Measurements from ENCODE around the gene LARP6.

The LARP6 gene

DNA sequence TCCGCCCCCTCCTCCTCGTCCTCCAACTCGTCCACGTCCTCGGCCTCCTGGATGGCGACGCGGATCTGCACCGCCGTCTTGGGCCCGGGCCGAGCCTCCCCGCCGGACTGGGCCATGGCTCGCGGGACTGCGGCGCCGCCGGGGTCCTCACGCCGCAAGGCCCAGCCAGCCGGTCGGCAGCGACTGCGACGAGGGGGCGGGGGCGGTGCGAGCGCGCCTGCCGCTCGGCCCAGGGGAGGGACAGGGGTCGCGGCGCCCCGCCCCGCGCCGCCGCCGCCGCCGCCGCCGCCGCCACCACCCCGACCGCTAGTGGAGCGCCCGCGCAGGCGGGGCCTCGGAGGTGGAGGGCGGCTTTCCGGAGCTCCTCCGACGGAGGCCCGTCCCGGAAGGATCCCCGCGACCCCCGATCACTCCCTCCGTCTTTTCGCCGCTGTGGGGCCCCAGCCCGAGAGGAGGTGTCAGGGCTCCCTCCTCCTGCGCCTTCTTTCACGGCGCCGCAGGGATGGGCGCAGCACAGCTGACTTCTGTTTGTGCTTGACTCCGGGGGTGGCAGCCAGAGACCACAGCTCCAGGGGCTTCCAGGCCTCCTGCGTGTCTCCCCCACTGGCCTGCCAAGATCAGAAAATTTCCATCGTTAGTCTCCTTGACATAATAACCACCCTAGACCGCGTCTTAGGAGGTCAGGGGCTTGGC, at the start of gene LARP6:
Gene LARP6 (minus strand): TSS at position 185 of the 693 bp plus-strand sequence. CDS start 69 bp downstream, at position 116.
- H3K27me3 ChIP-seq: peaks cover 97% of the 10 kb centered on the region
- H3K36me3 ChIP-seq: no peaks in the 10 kb centered on the region
- no peaks in the 10 kb centered on the region for H3K9me3 ChIP-seq
- TF ChIP-seq, protein P1, sequence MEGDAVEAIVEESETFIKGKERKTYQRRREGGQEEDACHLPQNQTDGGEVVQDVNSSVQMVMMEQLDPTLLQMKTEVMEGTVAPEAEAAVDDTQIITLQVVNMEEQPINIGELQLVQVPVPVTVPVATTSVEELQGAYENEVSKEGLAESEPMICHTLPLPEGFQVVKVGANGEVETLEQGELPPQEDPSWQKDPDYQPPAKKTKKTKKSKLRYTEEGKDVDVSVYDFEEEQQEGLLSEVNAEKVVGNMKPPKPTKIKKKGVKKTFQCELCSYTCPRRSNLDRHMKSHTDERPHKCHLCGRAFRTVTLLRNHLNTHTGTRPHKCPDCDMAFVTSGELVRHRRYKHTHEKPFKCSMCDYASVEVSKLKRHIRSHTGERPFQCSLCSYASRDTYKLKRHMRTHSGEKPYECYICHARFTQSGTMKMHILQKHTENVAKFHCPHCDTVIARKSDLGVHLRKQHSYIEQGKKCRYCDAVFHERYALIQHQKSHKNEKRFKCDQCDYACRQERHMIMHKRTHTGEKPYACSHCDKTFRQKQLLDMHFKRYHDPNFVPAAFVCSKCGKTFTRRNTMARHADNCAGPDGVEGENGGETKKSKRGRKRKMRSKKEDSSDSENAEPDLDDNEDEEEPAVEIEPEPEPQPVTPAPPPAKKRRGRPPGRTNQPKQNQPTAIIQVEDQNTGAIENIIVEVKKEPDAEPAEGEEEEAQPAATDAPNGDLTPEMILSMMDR (IDR thresholded peaks at IDR 0.05): no peak
- H3K4me3 ChIP-seq (ENCODE audit: low read depth in 1 of 2, low read length in 1 of 2): no peak within 1 kb of the TSS
- H3K4me1 ChIP-seq (ENCODE audit: control insufficient read depth in 1 of 2, insufficient read depth in 1 of 2, low read depth in 1 of 2, low read length in 1 of 2): peaks cover 0 to 5% of the 10 kb centered on the region in 2 experiments
- no peak within 1 kb of the TSS for H3K27ac ChIP-seq

DNA sequence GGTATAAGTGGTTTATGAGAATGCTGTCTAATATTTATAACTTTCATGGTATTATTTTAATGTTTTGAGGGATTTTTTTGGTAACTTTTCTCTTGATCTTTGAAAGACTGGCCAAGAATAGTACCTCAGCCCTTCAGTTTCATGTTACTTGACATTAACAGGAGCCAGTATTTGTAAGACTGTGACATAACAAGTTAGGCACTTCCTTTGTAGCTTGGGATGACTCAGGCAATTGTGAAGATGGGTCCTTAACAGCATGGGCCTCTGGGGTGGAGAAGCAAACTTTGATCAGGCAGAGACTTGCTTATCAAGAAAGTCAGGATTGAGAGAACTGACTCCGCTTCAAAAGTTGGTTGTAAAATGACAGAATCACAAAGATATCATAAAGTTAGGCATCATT, 48.1 kb upstream of the LARP6 start:
- Histone ChIP-seq H3K9me3 (peaks cover 4% of the 10 kb centered on the region), H3K27me3 (no peaks in the 10 kb centered on the region), H3K4me3 (ENCODE audit: low read depth in 1 of 2, low read length in 1 of 2) (no peak overlapping the region), H3K4me1 (ENCODE audit: control insufficient read depth in 1 of 2, insufficient read depth in 1 of 2, low read depth in 1 of 2, low read length in 1 of 2) (no peaks in the 10 kb centered on the region), H3K27ac (no peak overlapping the region), H3K36me3 (no peaks in the 10 kb centered on the region)
- TF ChIP-seq, protein P1 (IDR thresholded peaks at IDR 0.05): no peak

DNA sequence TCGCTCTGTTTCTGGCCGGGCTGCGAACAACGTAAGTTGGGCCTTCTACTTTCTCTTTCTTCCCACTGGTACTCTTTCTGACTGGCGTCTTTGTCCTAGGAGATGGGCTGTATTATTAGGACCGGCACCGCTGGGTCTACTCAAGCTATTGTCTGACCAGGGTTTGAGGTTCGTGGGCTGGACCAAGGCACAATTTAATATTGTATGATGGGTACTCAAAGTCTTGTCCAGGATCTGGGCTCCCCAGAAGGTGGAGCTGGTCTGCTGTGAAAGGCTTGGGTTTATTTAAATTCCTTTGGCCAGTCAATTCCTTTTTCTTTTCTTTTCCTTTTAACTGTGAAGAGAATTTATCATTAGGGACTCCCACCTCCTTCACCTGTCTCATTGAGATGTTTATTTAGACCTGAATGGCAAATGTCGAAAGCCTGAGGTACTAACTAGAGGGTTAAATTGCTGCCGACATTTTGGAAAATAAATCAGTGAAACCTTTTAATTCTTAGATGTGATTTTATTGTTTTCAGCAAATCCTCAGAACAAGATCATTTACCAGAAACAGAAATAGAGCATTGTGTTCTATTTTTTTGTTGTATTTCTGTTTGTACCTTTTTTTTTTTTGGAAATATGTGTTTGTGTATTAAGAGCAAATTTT, 39.1 kb upstream of the LARP6 start:
- H3K4me1 ChIP-seq (ENCODE audit: control insufficient read depth in 1 of 2, insufficient read depth in 1 of 2, low read depth in 1 of 2, low read length in 1 of 2): peaks cover 14 to 15% of the 10 kb centered on the region in 2 experiments
- peaks cover 71% of the 10 kb centered on the region for H3K27me3 ChIP-seq
- H3K9me3 ChIP-seq: no peaks in the 10 kb centered on the region
- peak overlapping the region; percentile 35 to 51 for H3K4me3 ChIP-seq (ENCODE audit: low read depth in 1 of 2, low read length in 1 of 2)
- TF ChIP-seq, protein P1 (IDR thresholded peaks at IDR 0.05): no peak
- H3K27ac ChIP-seq: no peak overlapping the region
- H3K36me3 ChIP-seq: no peaks in the 10 kb centered on the region

DNA sequence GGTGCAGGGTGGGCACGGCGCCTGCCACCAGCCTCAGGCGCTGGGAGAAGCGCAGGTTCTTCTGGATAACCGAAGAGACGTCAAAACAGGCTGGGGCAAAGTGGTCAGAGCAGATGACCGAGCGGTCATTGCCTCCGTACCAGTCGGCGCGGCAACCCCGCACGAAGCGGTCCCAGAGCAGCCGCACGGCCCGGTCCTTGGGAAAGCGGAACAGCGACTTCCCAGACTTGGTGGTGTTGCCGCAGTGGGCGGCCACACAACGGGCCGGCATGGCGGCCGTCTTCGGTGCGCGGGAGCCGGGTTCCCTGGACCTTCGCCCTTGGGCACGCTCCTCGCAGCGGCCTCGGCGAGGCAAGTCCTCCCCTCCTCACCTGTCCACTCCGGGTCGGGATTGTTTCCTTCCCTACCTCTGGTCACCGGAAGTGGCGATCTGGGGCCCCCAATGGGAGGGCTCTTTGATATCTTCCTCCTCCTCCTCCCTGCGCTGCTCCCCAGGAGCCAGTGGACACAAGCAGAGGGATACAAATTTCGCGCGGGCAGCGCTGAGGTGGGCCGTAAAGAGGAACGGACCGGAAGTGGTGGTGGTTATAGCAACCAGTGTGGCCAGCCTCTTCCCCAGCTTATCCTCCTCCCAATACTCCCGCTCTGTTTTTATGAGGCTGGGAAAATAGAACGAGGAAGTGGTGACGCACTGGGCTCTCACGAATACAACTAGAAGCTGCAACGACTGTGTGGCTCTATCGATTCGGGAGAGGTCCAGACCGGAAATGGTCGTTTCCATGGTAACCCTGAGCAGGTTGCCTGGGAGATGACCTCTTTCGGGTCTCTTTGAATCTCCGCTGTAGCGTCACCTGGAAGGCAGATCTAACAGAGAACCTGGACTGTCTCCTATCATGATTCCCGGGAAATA, 38.3 kb upstream of the LARP6 start, which contains the start of the genes LRRC49 and THAP10:
Gene LRRC49 (plus strand): TSS at position 825 of the 910 bp plus-strand sequence. CDS start 69 bp downstream, at position 894.
Gene THAP10 (minus strand): TSS at position 432 of the 910 bp plus-strand sequence. CDS start 161 bp downstream, at position 271.
- TF ChIP-seq, protein P1 (IDR thresholded peaks at IDR 0.05): no peak
- Histone ChIP-seq H3K27ac (no peak within 1 kb of the TSS), H3K36me3 (no peaks in the 10 kb centered on the region), H3K9me3 (no peaks in the 10 kb centered on the region), H3K4me1 (ENCODE audit: control insufficient read depth in 1 of 2, insufficient read depth in 1 of 2, low read depth in 1 of 2, low read length in 1 of 2) (peaks cover 14 to 15% of the 10 kb centered on the region in 2 experiments), H3K4me3 (ENCODE audit: low read depth in 1 of 2, low read length in 1 of 2) (peak within 1 kb of the TSS; percentile 35 to 51), H3K27me3 (peaks cover 71% of the 10 kb centered on the region)

DNA sequence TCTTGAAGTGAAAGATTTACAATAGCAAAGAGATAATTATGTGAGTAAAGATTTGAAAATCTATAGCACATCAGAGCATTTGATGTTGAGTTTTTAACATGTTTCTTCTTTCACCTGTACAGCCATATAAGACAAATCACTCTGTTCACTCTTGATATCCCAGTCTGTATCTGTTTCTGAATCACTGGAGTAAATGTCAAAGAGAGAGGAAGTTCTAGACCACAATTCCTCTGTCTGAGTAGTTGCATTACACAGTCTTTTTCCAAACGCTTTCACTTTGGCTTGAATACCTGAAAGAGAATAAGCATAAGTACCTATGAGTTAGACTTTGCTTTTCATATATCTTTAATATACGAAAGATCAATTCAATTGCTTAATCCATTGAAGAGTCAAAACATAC, 28.4 kb upstream of the LARP6 start:
- H3K27me3 ChIP-seq: peaks cover 10% of the 10 kb centered on the region
- H3K4me1 ChIP-seq (ENCODE audit: control insufficient read depth in 1 of 2, insufficient read depth in 1 of 2, low read depth in 1 of 2, low read length in 1 of 2): no peaks in the 10 kb centered on the region
- no peaks in the 10 kb centered on the region for H3K36me3 ChIP-seq
- H3K9me3 ChIP-seq: no peaks in the 10 kb centered on the region
- TF ChIP-seq, protein P1 (IDR thresholded peaks at IDR 0.05): no peak
- H3K4me3 ChIP-seq (ENCODE audit: low read depth in 1 of 2, low read length in 1 of 2): no peak overlapping the region
- no peak overlapping the region for H3K27ac ChIP-seq

Measured in neutrophil (primary cell).